M059J (cell line): ENCODE results near the gene CHRNE. TPM values are rescaled to one million over a fixed set of nuclear protein-coding genes. Genes with fewer than 3 reads are reported as not detected.
A peak's percentile ranks its signal among the peaks of the same experiment; 100 is the strongest.

ENCODE experiments used
- DNase-seq: peaks from one replicate; pipeline ENCODE4 v3.0.0-alpha.2; 2012; ENCODE audit warnings: low read depth
- total RNA-seq: library from RNA; depleted of rRNA; stranded (reverse); fragments of >200 nt; shearing (Covaris generic); gene quantifications from 2 replicates; pipeline ENCODE4 v1.2.3, GENCODE V29; 2014; rRNA removed

CHRNE gene
- 0.02 TPM in 1 of 2 replicates, not detected in the other for total RNA-seq

DNA sequence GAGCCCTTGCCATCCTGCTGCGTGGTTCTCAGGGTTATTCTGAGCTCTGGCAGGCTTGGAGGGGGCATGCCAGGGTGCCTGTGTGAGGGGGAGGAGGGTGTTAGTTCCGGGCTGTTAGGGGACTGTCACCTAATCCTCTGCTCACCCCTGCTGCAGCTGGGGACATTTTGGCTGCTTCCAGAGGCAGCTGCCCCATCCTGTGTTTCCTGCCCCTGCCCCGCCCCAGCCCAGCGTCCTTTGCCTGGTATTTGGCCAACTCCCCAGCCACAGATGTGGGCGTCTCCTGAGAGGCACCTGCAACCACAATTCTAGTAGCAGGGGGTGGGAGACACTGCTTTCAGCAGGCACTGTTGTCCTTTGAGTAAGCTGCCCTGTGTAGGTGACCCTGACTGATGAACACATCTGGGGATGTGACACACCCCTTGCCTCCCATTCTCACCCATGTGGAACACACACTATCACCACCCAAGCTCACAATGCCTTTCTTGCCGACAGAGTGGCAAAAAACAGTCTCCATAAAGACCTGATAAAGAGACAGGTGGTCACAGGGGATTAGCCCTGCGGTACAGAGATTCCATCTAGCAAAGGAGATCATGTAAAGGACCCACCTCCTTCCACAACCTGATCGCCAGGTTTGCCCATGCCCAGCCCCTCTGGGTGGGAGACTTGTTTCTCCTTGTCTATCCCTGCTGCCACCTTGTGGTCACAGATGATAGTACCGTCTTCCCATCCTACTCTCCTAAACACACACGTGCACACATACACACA is at the start of gene CHRNE:
CHRNE (minus strand) TSS at position 48 of the 768 bp plus-strand sequence; CDS start at position 13, 35 bp downstream.
- peak; percentile 70 for DNase-seq

DNA sequence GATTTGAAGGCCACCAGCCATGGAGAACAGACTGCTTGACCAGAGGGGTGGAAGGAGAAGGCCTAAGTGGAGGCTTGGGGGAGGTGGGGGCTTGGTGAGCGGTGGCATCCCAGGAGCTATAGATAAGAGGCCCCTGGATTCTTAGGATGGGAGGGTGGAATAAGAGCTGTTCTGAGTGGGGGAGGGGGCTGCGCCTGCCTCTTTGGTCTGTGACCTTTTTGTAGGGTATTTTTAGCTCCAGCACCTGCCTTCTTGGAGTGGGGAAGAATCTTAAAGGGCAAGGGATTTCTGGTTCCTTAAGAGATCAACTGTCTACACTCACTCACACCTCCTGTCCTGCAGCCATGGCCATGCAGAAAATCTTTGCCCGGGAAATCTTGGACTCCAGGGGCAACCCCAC is 48.6 kb upstream of the CHRNE start:
- no peak for DNase-seq

DNA sequence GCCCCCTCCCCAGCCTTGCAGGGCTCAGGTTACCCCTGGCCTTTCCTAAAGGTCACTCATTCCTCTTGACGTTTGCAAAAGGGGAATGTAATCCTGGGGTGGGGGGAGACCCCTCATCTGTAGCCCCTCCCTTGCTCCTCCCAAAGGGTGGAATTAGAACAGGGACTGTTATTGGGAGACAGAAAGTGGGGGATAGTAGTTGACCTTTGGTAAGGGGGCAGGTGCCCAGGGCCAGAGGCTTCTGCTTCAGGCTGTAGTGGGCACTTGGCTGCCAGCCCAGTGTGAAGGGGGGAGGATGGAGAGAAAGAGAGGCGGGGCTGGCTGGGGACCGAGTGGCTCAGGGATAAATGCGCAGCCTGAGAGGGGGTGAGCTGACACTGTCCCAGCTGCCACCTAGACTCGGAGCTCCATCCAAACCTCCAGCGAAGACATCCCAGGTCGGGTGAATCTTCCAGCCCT is 47.9 kb upstream of the CHRNE start, which contains the start of gene ENO3:
ENO3 (plus strand) TSS at position 374 of the 459 bp plus-strand sequence. CDS start 711 bp downstream, outside the sequence.
- DNase-seq, result no peak

DNA sequence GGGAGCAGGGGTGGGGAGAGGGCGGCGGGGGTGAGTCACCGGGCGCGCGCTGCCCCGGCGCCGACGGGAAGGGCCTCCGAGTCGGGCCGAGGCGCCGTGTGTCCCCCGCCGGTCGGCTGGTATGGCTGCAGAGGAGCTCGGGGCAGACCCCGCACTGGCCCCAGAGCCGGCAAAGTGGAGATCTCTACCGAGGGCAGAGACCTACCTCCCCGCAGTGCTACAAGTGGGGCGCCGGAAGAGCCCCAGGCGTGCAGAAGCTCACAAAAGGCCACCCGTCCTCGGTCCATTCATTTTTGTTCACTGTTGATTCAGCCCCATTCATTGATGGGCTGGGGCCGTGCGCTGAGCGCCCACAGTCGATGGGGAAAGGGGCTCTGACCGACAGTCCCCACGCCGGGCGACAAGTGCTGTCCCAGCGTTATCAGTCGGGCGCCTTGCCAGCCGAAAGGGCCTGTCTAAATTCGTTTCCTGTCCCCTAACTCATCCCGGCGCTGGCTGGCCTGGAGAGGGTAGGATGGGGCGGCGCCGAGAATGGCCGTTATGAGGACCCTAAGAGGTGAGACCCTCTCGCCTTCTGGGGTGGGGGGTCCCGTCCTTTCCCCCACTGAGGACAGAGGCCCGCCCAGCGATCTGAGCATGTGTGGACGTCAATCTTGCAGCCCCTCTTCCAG is 47.3 kb upstream of the CHRNE start:
- DNase-seq, result no peak

DNA sequence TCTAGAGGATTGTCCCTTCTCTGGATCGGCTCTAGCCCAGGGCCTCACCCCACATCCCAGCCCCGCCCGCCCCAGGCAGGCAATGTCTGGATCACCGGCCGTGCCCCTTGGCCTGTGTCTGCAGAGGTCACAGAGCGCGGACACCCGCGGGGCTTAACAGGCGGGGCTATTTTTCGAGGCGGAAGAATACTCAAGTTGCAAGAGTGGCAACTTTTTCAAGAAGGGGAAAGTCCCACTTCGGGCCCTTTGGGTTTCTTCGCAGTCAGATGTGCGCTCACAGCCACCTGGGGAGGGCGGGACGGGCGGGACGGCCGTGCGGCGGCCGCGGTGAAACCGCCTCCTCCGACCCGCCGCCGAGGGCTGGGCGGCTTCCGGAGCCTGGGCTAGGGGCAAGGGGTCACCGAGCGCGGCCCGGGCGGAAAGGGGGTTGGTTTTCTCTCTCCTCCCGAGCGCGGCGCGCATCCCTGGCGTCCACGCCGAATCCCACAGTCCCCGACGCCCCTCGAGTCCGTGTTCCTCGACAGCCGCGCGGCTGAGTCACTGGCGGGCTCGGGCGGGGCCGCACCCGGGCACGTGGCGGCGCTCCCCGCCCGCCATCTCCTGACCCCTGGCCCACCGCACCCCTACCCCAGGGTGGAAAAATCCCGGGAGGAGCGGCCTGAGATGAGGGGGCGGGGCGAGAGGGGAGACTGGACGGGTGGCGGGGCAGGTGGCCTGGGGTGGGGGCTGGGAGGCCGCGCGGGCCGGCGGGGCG is 46.6 kb upstream of the CHRNE start:
- peak; percentile 74 for DNase-seq

DNA sequence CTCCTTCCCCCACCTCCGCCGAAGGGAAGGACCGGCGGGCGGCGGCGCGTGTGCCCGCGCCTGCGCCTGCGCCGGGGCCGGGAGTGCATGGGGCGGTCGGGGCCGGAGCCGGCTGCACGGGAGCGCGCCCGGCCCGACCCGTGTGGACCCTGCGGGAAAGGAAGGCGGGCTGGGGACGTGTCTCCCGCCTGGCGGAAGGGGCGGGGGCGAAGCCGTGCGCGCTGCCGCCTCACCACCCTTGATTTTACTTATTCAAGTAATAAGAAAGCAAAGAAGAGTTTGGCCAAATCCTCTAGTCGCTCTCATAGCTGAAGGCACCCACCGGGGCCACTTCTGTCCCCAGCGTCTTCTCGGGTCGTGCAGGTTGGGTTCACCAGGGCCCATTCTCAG is 46.0 kb upstream of the CHRNE start:
- DNase-seq, result peak; percentile 86

DNA sequence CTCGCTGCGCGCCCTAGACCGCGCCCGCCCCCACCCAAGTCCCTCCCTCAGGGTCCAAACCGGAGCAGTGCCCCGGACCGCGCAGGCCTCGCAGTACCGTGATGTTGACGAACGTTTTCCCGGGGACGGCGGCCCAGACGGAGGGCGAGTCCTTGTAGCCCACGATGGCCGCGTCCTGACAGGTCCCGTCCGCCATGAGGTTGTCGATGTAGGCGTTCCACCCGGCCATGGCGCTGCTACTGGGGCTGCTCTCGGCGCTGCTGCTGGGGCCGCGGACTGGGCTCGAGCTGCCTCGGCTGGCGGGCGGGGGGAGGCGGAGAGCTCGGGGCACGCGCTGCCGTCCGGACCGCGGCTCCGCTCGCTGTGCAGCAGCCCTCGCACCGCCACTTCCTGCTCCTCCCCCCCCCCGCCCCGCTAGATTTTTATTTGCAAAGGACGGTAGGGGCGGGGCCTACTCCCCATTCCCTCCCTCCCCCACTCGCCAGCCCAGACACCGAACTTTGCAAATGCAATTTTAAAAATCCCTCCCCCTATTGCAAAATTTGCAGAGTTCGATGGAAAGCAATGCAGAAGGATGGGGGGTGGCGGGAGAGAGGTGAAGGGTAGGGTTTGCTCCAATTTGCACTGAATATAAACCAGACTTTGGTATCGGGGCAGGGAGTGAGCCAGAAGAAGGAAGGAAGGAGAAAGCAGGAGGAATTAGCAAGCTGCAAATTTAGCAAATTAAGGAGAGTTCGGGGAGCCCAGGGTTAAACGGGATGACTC is 45.5 kb upstream of the CHRNE start, which contains the start of gene PFN1:
PFN1 (minus strand) TSS at position 365 of the 765 bp plus-strand sequence; CDS start at position 229, 136 bp downstream.
- peak; percentile 82 for DNase-seq

DNA sequence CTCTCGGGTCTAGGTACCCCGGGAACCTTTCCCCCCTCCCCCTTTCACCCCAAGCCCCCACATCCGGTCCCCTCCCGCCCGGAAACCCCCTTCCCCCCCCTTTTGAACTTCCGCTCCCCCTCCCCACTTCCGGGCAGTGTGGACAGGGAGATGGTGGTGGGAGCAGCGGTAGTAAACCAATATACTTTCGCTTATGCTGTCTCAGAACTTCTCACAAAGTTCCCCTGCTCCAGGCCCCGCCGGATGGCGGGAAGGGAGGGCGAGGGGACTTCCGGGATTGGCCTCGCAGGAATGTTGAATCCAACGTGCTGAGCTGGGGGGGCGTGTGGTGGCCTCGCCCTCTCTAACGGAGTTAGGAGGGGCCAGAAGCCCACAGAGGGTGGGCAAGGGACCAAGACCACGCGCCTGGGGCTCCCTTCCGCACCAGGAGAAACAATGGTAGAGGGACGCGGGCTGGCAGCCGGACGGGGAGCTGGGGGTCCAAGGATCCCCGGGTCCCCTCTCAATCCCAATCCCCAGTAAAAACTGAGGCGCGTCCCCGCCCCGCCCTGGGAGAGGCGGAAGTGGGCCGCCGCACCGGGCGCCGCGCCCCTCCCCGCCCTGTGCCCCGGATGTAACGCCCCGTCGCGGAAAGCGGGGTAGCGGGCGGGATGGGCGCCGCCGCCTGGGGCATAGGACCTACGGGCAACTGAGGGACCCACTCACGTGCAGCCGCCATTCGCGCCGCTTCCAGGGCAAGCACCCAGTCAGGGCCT is 44.7 kb upstream of the CHRNE start:
- peak; percentile 65 for DNase-seq

DNA sequence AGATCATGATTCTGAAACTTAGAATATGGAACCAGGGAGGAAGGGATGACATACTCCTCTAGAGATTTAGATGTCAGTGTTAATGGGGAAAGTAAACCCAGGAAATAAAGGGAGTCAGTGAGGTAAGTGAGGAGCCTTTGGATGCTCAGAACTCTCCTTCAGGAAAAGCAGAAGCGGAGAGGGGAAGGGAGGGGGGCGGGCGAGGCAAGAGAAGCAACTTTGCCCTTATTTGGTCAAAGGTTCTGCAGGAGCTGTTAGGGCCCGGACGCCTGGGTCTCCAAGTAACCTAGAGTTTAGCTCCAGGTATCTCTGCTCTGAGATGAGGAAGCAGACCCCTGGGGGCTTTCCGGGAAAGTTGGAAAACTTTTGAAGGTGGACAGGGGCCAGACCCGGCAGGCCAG is 44.1 kb upstream of the CHRNE start:
- no peak for DNase-seq

DNA sequence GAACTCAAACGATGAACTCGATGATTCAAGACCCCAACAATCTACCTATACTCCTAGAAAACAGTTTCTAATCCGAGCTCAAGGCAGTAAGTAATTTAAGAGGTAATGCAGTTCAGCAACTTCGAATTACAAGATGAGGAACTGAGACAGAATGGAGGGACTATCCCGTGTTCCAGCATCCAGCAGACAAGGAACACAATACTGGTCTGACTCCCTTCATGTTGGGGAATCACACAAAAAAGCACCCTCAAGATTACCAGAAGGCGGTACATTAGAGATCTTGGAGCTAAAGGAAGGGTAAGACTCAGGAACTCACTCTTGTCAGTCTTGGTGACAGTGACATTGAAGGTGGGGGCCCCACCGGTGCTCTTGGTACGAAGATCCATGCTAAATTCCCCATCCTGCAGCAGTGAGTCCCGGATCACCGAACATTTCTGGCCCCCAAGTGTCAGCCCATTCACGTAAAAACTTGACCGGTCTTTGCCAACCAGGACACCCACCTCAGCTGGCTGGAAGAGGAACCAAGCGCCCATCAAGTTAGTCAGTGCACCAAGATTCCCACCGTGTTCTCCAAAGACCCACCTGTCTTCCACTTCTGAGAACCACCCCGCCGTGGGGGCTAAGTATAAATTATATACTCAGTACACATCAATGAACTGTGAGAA is 43.5 kb upstream of the CHRNE start:
- no peak for DNase-seq

DNA sequence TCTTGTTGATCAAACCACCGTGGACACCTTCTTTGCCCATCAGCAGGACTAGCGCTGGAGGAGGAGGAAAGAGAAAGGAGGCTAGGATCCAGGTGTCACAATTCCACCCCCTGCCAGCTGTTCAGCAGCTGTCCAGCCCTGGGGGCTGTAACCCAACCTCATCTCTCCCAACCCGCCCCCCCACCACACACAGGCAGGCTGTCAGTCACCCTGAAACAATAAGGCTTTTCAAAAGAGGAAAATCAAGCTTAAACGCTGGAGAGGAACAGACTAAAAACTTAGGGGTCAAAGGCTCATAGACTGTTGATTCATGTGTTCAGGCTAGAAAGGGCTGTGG is 43.0 kb upstream of the CHRNE start:
- DNase-seq, result no peak

DNA sequence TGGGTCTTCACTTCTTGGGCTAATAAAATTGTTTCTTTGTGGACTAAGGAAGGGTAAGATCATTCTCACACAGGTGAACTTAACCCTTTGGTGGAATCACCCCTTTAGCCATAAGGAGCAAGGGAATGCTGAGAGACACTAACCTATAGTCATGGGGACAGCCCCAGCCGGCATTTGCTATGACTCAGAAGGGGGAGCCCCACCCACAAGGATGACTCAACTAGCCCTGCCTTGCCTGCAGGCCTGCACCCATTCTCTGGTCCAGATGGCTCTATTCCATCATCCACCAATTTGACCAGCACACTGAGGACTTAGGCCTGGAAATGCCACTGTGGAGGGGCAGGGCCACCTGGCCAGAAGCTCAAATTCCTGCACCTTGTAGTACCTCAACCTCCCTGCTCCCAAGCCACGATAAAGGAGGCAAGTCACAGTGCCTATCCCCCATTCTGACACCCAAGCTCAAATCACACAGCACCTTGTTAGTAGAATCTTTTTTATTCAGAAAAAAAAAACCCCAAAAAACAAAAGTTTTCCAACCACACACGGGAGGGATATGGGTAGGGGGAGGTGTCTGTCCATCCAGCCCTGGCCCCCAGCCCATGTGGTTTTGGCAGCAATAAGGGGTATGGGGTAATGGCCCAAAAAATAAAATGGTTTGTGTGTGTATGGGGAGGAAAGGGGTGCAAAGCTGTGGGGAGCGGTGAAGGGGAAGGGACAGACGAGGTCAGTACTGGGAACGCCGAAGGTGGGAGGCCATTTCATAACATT is 42.5 kb upstream of the CHRNE start:
- DNase-seq, result peak; percentile 93

DNA sequence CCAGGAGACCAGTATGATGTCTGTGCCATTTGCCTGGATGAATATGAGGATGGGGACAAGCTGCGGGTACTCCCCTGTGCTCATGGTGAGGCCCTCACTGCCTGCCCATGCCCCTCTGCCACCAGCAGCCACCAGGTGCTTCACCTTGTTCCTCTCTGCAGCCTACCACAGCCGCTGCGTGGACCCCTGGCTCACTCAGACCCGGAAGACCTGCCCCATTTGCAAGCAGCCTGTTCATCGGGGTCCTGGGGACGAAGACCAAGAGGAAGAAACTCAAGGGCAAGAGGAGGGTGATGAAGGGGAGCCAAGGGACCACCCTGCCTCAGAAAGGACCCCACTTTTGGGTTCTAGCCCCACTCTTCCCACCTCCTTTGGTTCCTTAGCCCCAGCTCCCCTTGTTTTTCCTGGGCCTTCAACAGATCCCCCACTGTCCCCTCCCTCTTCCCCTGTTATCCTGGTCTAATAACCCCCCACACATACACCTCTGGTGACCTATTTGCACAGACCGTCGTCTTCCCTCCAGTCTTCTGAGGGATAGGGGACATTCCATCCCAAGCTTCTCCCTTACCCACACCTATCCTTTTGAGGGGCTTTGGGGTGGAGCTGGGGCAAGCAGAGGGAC is 41.8 kb upstream of the CHRNE start:
- no peak for DNase-seq

DNA sequence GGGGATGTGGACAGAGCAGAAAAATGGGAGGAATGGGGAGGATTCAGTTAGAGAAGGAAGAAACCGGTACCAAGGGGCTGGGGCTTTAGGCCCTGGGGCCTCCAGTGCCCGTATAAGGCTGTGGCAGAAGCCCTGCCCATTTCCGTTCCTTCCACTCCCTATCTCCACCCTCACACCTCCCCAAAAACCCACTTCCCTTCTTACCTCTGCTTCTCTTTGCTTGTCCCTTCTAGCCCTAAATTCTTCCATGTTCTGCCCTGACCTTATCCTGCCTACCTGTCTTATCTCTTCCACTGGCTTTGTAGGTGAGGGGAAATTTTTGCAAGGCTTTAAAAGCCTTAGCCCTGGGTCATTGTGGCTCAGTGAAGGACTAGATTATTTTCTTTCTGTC is 41.3 kb upstream of the CHRNE start:
- no peak for DNase-seq

DNA sequence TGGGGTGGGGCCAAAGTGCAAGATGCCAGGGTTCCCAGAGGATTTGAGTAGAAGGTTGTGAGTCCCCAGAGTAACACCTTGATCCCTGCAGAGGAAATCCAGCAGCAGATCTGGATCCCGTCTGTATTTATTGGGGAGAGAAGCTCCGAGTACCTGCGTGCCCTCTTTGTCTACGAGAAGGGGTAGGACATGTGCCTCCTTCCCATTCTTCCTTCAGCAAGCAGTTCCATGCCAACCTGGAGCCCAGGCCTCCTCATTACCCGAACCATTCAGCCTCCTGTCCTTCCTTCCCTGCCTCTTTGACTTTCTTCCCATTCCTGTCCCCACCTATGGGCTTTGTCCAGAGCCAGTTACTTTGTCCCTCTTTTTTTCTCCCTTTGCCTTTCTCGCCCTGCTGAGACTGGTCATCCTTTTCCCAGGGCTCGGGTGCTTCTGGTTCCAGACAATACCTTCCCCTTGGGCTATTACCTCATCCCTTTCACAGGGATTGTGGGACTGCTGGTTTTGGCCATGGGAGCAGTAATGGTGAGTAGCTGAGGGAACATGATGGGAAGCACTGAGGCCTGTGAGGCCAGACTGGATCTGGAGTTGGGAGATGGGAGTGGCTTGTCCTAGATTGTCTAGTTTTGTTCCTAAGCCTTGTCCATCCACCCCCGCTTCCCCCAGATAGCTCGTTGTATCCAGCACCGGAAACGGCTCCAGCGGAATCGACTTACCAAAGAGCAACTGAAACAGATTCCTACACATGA is 40.0 kb upstream of the CHRNE start:
- no peak for DNase-seq

DNA sequence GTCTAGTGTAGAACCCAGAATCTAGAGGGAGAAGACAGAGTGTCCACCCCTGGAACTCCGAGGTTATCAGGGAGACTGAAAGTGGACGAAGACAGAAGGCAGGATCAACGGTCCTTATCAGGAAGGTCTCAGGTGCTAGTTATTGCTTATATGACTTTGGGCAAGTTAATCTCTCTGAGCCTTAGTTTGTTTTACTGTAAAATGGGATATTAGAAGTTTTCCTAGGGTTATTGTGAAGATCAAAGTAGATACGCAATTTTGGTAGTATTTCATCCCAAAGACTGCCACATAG is 38.4 kb upstream of the CHRNE start:
- no peak for DNase-seq

DNA sequence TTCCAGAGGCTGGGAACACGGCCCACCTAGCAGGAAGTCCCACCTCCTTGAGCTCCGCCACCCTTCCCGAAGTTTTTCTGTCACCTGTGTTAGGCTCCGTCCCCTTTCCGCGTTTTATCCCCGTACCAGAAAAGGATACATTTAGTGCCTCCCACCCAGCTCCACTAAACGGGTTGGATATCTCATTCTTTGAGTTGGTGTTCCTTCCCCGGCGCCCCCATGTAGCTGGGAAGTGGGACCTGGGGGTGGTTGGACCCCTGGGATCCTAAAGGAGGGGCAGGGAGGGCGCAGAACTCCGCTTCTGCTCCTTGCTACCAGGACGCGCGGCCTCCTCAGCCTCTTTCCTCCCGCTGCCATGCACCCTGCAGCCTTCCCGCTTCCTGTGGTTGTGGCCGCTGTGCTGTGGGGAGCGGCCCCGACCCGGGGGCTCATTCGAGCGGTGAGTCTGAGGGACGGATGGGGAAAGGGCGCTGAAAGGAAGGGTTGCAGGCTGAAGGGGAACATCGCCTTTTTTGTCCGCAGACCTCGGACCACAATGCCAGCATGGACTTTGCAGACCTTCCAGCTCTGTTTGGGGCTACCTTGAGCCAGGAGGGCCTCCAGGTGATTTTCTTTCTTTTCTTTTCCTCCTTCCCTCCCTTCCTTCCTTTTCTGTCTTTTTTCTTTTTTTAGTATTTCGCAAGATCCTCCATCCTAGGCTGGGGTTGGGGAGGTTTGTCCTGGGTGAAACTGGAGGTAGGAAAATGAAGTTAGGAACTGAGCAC is 37.8 kb upstream of the CHRNE start:
- DNase-seq, result peak; percentile 88
